Epithelial cell of prostate (primary cell): ENCODE results near the gene PTPRT.

Source experiments
- DNase-seq: peaks from one replicate; pipeline ENCODE4 v3.0.0-alpha.2; 2011; ENCODE audit warnings: low read depth, low spot score
- H3K27ac ChIP-seq: fragments of 450-650 bp; 2 replicates; pipeline ENCODE4 v1.5.1; 2017; ENCODE audit warnings: mild to moderate bottlenecking

Gene PTPRT

GRCh38 chr20:43189554-43190331 is at the start of gene PTPRT:
Gene PTPRT, minus strand, starts transcription at chr20:43189906. Its CDS starts 173 bp downstream, at chr20:43189733.
- DNase-seq: no peak
- H3K27ac ChIP-seq: no peak within 1 kb of the TSS

DNA sequence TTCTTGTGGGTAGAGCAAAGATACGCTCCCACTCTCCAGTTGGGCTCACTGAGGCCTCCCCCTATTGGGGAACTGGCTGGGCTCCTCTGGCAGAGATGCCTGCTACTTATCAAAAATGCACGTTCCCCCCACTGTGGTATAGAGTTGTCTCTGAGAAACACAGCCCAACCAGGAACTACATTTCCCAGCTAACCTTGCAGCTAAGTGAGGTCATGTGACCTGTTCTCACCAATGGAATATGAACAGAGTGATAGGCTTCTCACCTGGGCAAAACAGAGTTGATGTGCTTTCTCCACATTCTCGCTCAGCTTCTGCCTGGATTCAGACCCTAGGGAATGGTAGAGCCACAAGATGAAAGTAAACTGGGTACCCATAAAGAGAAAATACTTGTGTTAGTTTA is 49.1 kb upstream of the PTPRT start:
- DNase-seq: no peak
- H3K27ac ChIP-seq: no peak overlapping the region

DNA sequence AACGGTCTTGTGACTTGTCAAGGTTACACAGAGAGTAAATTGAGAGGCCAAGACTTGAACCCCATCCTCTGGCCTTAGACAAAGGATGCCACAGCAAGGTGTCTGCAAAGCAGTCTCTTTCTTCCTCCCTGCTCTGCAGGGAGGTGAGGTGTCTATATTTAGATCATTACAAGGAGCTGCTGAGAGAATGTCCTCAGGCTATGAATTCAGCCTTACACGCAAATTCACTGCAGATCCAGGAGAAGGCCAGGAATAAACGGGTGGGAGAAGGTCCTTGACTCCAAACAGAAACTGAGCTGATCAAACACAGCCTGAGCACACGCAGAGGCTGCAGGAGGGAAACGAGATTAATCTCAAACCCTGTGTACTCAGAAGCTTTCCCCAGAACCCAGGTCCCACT is 48.6 kb upstream of the PTPRT start:
- DNase-seq: no peak
- H3K27ac ChIP-seq: no peak overlapping the region

- H3K27ac ChIP-seq: no peak overlapping the region
- no peak for DNase-seq
Observed at GRCh38 chr20:43237651-43238168, 48.0 kb upstream of the PTPRT start.

- no peak for DNase-seq
- no peak overlapping the region for H3K27ac ChIP-seq
Observed at GRCh38 chr20:43235998-43236397, 46.3 kb upstream of the PTPRT start.

DNA sequence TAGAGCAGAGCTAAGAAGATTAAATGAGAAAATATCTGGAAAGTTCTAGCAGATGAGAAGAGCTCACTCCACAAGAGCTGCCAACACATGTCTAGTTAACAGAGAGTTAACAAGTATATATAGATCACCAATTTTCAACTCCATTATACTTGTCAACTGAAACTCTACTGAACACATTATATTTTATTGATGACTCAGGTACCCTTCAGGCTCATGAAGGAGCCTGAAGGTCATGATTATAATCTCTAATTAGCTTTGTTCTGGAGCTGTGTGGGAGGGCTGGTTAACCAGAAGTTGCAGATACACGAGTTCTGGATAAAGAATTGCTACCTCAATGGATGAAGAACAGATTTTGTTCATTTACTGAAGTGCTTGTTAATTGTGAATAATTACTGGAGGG is 42.1 kb upstream of the PTPRT start:
- H3K27ac ChIP-seq: no peak overlapping the region
- no peak for DNase-seq

DNA sequence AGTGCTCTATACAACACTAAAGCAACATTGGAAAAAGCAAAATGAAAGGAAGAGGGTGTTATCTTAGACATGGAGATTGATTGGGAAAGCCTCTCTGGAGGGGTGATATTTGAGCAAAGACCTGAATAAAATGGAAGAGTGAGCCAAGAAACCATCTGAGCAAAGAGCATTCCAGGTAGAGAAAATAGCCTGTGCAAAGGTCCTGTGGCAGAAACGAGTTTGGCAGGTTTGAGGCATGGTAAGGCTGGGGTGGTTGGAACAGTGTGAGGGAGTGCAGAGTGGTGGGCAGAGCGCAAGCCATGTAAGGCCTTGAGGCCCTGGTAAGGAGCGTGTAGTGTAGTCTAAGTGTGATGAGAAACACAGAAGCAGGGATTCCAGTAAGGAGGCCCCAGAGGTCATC is 40.0 kb upstream of the PTPRT start:
- H3K27ac ChIP-seq: no peak overlapping the region
- no peak for DNase-seq

DNA sequence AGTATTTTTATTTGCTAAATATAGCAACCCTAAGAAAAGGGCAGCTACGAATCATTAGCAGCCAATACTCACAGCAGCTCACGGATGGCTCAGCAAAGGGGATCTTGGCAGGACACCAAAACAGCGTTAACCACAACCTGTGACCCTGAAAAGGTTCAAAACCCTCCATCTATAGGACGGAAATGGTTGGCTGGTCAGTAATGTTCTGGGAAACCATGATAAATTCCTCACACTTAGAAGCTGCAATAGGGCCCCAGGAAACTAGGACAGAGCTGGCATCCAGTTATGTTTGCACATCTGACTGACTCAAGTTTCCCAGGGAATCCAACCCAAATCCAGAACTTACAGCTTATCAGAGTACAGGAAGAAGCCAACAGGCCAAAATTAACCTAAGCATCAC is 30.9 kb upstream of the PTPRT start:
- DNase-seq: no peak
- no peak overlapping the region for H3K27ac ChIP-seq

- DNase-seq: no peak
- no peak overlapping the region for H3K27ac ChIP-seq
Observed at GRCh38 chr20:43210901-43211300, 21.2 kb upstream of the PTPRT start.

- no peak overlapping the region for H3K27ac ChIP-seq
Observed at GRCh38 chr20:43209831-43210230, 20.1 kb upstream of the PTPRT start.

GRCh38 chr20:43205699-43206098 is 16.0 kb upstream of the PTPRT start:
- DNase-seq: no peak
- H3K27ac ChIP-seq: no peak overlapping the region

More at GRCh38 chr20:43209831-43210230, 20.1 kb upstream of the PTPRT start:
- no peak for DNase-seq

GRCh38 chr20:43202100-43202499 is 12.4 kb upstream of the PTPRT start:
- DNase-seq: no peak
- H3K27ac ChIP-seq: no peak overlapping the region

DNA sequence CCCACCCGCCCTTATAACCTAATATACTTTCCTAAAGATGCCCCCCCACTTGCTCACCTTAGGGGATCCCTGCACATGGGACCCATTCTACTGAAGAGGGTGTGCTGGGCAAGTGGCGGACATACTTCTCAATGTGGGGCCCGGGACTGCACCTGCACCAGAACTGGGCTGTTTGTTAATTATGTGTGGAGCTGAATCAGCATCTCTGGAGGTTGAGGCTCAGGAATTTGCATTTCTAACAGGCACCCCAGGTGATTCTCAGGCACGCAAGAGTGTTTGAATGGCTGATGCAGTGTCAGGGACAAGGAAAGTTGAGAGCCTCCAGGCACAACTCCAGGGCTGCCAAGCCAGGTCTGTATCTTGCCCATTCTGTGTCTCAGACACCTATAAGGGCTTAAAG is 8.9 kb upstream of the PTPRT start:
- no peak for DNase-seq
- H3K27ac ChIP-seq: no peak overlapping the region

DNA sequence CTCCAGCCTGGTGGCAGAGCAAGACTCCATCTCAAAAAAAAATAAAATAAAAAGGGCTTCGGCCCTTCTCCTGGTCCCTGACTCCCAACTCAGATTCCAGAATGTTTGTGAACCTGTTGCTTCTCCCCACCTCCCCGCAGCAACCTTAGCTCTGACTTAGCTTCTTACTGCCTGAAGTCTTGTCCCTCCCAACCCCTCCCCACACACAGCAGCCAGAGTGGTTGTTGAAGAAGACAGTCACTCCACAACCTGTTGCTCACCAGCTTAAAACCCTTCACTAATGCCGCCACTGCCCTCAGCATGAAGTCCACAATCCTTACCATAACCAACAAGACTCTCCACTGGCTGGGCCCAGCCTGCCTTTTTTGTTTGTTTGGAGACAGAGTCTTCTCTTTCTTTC is 6.5 kb upstream of the PTPRT start:
- no peak overlapping the region for H3K27ac ChIP-seq
- no peak for DNase-seq

DNA sequence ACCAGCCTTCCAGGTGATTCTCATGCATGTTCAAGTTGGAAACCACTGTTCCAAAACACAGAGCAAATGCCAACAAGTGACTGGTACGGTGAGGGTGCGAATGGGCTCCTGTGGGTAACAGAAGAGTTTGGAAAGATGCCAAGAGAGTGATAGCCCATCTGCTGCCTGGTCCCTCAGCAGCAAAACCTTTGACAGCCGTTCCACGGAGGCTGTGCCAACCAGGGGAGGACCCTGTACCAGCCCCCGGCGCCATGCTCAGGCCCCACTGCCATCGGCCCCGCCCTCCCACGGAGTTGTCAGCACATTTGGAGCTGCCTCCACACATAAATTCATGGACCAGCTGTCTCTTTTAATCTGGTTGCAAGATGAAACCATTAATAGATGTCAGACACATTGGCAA is 4.4 kb upstream of the PTPRT start:
- DNase-seq: no peak
- H3K27ac ChIP-seq: no peak overlapping the region

DNA sequence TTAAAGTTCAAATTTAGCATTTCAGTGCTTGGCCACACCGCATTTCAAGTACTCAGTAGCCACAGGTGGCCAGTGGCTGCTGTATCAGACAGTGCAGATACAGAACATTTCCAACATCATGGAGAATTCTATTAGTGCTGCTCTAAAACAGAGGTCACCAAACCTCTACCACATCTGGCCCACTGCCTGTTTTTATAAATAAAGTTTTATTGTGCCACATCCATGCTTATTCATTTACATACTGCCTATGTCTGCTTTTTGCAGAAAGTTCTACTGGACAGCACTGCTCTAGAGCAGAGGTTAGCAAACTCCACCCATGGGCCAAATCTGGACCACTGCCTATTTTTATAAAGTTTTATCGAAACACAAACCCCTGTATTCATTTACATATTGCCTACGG is 3.7 kb upstream of the PTPRT start:
- no peak for DNase-seq
- H3K27ac ChIP-seq: no peak overlapping the region

DNA sequence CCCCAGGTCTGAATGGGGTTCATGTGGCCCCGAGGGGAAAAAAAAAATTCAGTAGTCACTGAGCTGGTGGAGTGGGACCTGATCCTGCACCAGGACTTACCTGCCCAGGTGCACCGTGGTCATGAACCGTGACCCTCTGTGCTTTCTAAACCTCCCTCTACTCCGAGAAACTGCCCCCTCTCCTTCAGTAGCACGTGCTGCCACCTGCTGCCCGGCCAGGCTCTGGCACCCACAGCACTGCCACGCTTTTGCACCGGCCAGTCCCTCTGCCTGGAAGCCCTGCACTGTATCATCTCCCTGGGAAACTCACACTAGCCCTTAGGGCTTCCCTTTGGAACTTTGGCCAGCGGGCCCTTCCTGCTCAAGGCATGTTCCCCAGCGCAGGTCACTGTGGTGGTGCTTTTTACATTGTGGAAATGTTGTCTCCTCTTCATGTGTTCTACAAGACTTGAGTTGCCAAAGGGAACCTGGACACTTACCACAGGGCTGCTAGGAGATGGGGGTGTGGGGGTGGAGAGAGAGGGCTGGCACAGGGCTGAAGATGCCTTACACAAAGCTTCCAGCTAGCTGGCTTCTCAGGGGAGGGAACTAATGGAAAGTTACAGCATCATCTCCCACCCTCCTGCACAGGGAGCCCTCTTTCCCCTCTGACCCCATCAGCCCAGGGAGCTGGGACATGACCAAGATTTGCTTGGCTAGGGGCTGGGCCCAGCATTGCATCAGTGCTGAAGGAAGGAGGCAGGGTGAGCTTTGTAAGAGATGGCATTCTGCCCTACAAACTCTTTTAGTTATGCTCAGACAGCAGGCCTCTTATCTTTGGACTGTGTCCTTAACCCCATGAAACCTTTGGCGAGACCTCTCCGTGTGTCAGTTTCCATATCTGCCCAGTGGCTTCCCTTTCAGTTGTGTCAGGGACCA is 2.5 kb upstream of the PTPRT start:
- DNase-seq: no peak
- no peak overlapping the region for H3K27ac ChIP-seq

- no peak overlapping the region for H3K27ac ChIP-seq
- DNase-seq: no peak
Observed at GRCh38 chr20:43191143-43191542, 1.4 kb upstream of the PTPRT start.

GRCh38 chr20:43190332-43190953 is 737 bp upstream of the PTPRT start:
- H3K27ac ChIP-seq: no peak overlapping the region
- no peak for DNase-seq

DNA sequence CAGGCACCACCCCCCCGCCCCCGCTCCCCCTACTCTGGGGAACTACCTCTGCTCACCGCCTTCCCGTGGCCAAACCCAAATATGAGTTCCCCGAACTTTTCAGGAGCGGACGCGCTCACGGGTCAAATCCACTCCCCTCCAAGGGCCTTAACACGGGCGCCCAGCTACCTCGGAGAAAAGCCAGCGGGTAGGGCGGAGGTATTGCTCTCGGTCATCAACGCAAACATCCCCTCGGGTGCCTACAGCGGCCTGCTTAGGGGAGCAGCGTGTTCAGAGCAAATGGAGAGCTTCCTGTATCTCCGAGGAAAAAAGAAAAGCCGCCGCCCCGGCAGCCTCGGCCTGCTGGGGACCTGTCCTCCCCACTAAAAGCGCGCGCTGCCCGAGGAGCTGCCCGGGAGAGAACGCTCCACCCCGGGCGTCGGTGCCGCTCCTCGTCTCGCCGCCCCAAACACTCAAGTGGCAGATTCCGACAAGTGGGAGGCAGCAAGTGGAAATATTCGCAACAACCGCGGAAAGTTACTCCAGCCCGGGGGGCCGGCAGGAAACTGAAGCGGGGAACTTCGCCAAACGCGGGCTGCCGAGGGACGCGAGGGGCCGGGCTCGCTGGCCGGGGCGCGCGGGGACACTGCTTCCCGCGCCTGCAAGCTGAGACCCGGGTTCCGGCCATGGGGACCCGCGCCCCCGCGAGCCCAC is 699 bp downstream of the PTPRT start:
- no peak overlapping the region for H3K27ac ChIP-seq
- DNase-seq: no peak
